ENCODE data around the gene CXCL5.

DNA sequence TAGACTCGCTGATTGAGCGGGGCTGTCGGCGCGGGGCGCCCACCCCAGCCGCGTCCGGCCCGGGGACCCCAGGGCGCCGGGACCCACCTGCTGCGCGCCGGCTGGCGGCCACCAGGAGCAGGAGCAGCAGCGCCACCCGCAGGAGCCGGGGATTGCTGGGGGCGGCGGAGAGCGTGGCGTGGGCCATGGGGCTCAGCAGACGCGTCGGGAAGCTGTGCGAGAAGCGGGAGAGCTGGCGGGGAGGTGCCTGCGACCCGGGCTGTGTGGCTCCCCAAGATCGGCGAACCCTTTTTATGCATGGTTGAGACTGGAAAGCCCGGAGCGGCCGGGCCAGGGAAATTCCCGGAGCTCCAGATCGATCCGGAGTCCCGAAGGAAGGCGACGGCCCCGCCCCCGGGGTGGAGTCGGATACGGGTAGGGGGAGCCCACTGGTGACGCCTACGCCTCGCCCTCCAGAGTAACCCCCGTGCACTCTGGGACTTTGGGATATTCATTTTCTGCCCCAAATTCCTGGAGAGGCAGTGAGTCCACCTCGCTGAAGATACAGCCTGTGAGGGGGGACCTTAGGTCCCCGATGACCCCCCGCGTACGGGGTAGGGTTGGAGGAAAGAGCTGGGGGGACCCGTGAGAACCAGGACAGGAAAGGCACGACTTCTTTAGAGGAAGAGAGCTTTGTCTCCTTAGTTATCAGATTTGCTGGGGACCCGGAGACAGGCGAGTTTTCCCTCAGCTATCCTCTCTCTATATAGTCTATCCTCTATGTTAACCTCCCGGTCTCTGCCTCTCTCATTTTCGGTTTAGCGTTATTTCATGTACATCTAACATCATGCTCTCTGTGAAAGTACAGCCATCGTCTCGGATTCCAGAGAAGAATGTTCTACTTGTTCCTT, 40.2 kb upstream of the CXCL5 start, which contains the start of gene CXCL3:
- TF ChIP-seq POLR2AphosphoS5 (IDR thresholded peaks at IDR 0.05) (peak; percentile 14 to 58 (median 54)), POLR2A (IDR thresholded peaks at IDR 0.05) (no peak)

Measured in spleen (tissue), 3 donors.